Right lobe of liver (tissue), 6 donors: ENCODE data around the gene PAX6. TPM values are rescaled to one million over a fixed set of nuclear protein-coding genes. Genes with fewer than 3 reads are reported as not detected.

Experiments used
- ATAC-seq, 4 donors: fragments of 200-7000 bp; cut with Tn5 transposase; one replicate each; pipeline ENCODE4 v1.9.1; 2020; ENCODE audit warnings: mild to moderate bottlenecking in 4 of 4, moderate library complexity in 4 of 4
- DNase-seq, 3 donors: peaks; one replicate each; pipeline ENCODE4 v3.0.0-alpha.2; 2020
- H3K27ac ChIP-seq, 3 donors: fragments of 200-600 bp; one replicate each; pipeline ENCODE4 v1.8.0; 2022
- H3K27me3 ChIP-seq, 2 donors: fragments of 200-600 bp; one replicate each; pipeline ENCODE4 v1.8.0; 2022
- H3K36me3 ChIP-seq, 4 donors: fragments of 200-600 bp; sonication (generic) in 1 of 4; one replicate each; pipeline versions ENCODE4 v1.5.1 to v1.8.0; 2017 to 2022; ENCODE audit warnings: control low read depth in 1 of 4
- H3K4me1 ChIP-seq, 4 donors: fragments of 200-600 bp; sonication (generic) in 1 of 4; one replicate each; pipeline versions ENCODE4 v1.5.1 to v1.8.0; 2017 to 2022; ENCODE audit warnings: control low read depth in 1 of 4
- H3K4me3 ChIP-seq, 3 donors: fragments of 200-600 bp; one replicate each; pipeline ENCODE4 v1.8.0; 2022
- H3K9me3 ChIP-seq, 4 donors: fragments of 200-600 bp; sonication (generic) in 1 of 4; one replicate each; pipeline versions ENCODE4 v1.5.1 to v1.8.0; 2017 to 2022; ENCODE audit warnings: control low read depth in 1 of 4
- POLR2A ChIP-seq: fragments of 450-650 bp; IDR thresholded peaks from one replicate; pipeline ENCODE4 v1.6.1; 2017; ENCODE audit warnings: antibody characterized with exemption, mild to moderate bottlenecking
- WGBS: methylation state at CpG from one replicate; pipeline ENCODE4 v1.1.6; 2018; ENCODE audit warnings: low coverage, low lambda C conversion rate; ENCODE audit not compliant: insufficient coverage; ENCODE audit errors: missing lambda C conversion rate; 5-methylcytosine and 5-hydroxymethylcytosine counted together
- intact Hi-C, 2 donors: fragments of 100-400 bp; cut with DNase I; formaldehyde crosslinking; loops; one replicate each; pipeline versions ENCODE4 v1.11.2 to v1.14.1; 2022
- total RNA-seq, 6 experiments: library from RNA; depleted of rRNA in 2 of 6; stranded (reverse); fragments of >200 nt in 2 of 6; fragmentation: NEBNext Ultra II Directional in 3 of 6; extraction: Animal tissue kit (Norgen Biotek cat#: 25700) in 3 of 6; gene quantifications; one replicate each; pipeline versions ENCODE4 v1.1.0 to v1.2.4, GENCODE V29; 2016 to 2023
- TF ChIP-seq, protein P1 (sequence below), 4 donors: fragments of 200-600 bp in 3 of 4; fragments of 450-650 bp in 1 of 4; IDR thresholded peaks; one replicate each; pipeline versions ENCODE4 v1.5.1 to v1.8.0; 2016 to 2022; ENCODE audit warnings: antibody characterized with exemption in 4 of 4, mild to moderate bottlenecking in 2 of 4
- donor health status: DM: no; HTN: yes; CAD: no.
- donor health status: DM: no; HTN: no; CAD: no.
- donor health status: DM: no; HTN: no; CAD: no.
- donor health status: DM: no; HTN: yes; CAD: no.
- donor health status: DM: no; HTN: yes; CAD: no.

PAX6 gene
- total RNA-seq, 6 experiments from 2014 or later, result not detected

DNA sequence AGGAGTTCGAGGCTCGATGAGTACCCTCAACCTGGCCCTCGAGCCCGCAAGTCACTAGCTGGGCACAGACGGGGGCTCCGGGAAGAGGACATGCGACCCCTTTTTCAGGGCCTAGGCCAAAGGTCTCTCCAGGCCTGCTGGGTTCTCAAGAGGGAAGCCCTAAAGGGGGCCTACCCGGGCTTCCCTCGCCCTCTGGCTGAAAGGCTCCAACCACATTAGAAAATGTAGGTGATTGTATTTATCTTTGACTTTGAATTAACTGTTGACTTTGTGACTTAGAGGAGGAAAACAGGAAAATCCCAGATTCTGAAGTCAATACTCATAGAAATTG is 7.3 kb upstream of the PAX6 start:
- no peak overlapping the region for H3K27ac ChIP-seq
- intact Hi-C loops, result no loop called here
- H3K4me1 ChIP-seq, result peaks cover 0 to 25% (median 7%) of the 10 kb centered on the region in 4 donors

DNA sequence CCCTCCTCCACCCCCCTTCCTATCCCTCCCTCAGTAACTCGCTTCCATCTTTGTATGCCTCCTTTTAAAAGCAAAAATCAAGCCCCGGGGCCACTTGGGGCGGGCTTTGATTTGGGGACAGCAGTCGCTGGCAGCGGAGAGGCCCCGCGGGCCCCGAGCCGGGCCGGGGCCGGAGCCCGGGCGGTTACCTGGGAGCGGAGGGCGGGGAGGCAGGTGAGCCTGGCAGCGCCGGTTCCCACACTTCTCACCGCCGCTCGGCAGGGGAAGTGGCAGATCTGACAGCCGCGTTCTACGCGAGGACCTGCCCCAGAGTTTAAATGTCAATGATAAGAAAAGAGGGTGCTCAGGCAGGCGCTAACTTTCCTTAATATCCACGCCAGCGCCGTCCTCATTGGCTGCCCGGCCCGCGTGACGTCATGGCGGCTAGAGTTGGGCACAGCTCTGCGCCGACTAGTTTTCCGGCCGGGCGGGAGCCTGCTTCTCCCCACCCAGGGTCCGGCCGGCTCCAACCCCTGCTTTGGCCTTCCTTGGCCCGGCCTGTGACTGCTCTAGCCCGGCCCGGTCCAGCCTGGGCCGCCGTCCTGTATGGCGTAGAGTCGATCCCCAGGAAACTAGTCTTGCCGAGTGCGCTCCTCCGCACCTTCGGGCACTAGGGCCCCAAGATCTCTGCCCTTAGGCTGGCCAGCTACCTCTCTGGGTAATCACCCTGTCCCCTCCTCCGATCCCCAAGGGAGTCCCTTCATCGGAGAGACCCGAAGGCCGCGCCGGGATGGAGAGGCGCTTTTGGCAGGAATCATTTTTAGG is 6.7 kb upstream of the PAX6 start:
- H3K27ac ChIP-seq, result no peak overlapping the region
- H3K4me1 ChIP-seq, result peaks cover 0 to 30% (median 10%) of the 10 kb centered on the region in 4 donors
- DNase-seq (no peak), ATAC-seq (peak in 1 of 4 donors; percentile 8)
- H3K36me3 ChIP-seq, result no peaks in the 10 kb centered on the region
- 11% methylated on average over 37 of the region's 58 CpGs for WGBS
- H3K27me3 ChIP-seq, result peaks cover 48 to 68% of the 10 kb centered on the region in 2 donors
- H3K9me3 ChIP-seq, result no peaks in the 10 kb centered on the region
- intact Hi-C loops, result no loop called here
- no peak overlapping the region for H3K4me3 ChIP-seq
- no peak for TF ChIP-seq POLR2A
- TF ChIP-seq, protein P1, sequence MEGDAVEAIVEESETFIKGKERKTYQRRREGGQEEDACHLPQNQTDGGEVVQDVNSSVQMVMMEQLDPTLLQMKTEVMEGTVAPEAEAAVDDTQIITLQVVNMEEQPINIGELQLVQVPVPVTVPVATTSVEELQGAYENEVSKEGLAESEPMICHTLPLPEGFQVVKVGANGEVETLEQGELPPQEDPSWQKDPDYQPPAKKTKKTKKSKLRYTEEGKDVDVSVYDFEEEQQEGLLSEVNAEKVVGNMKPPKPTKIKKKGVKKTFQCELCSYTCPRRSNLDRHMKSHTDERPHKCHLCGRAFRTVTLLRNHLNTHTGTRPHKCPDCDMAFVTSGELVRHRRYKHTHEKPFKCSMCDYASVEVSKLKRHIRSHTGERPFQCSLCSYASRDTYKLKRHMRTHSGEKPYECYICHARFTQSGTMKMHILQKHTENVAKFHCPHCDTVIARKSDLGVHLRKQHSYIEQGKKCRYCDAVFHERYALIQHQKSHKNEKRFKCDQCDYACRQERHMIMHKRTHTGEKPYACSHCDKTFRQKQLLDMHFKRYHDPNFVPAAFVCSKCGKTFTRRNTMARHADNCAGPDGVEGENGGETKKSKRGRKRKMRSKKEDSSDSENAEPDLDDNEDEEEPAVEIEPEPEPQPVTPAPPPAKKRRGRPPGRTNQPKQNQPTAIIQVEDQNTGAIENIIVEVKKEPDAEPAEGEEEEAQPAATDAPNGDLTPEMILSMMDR (IDR thresholded peaks at IDR 0.05), result no peak

More for the DNA sequence above, 7.3 kb upstream of the PAX6 start:
- no peaks in the 10 kb centered on the region for H3K36me3 ChIP-seq
- no peak for TF ChIP-seq POLR2A
- TF ChIP-seq, protein P1 (IDR thresholded peaks at IDR 0.05), result no peak
- 0% methylated on average over 9 of the region's 9 CpGs for WGBS
- DNase-seq (no peak), ATAC-seq (no peak)
- no peak overlapping the region for H3K4me3 ChIP-seq
- H3K9me3 ChIP-seq, result no peaks in the 10 kb centered on the region
- H3K27me3 ChIP-seq, result peaks cover 49 to 71% of the 10 kb centered on the region in 2 donors

DNA sequence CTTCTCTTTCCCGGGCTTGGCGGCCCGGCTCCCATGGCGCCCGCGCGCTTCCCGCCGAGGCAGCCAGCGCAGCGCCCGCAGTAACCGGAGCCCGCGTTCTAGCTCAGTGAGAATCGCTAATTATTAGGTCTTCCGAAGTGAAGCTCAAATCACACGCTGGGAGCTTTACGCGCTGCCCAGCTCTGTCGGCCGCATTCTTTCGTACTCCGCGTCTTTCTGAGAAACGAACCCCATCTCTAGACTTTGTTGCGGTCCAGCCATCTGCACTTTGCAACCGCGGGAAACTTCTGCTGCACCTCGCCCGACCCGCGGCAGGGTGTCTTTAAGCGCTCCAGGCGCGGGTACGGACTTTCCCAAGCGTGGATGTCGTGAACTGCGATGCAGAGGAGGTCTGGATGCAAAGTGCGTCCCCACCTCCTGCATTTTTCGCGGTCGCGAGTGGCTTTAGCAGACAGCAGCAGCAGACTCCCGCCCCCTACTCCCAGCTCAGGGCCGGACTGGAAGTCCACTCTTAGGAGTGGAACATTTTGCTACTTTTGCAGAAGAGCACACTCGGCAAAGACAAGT is 6.0 kb upstream of the PAX6 start:
- no peak overlapping the region for H3K27ac ChIP-seq
- TF ChIP-seq, protein P1 (IDR thresholded peaks at IDR 0.05), result no peak
- TF ChIP-seq POLR2A, result no peak
- no peak overlapping the region for H3K4me3 ChIP-seq
- no peak for DNase-seq
- intact Hi-C loops, result no loop called here
- peaks cover 47 to 68% of the 10 kb centered on the region in 2 donors for H3K27me3 ChIP-seq
- peaks cover 0 to 35% (median 12%) of the 10 kb centered on the region in 4 donors for H3K4me1 ChIP-seq
- no peaks in the 10 kb centered on the region for H3K9me3 ChIP-seq
- ATAC-seq, result no peak
- 0% methylated on average over 6 of the region's 48 CpGs for WGBS
- H3K36me3 ChIP-seq, result no peaks in the 10 kb centered on the region

DNA sequence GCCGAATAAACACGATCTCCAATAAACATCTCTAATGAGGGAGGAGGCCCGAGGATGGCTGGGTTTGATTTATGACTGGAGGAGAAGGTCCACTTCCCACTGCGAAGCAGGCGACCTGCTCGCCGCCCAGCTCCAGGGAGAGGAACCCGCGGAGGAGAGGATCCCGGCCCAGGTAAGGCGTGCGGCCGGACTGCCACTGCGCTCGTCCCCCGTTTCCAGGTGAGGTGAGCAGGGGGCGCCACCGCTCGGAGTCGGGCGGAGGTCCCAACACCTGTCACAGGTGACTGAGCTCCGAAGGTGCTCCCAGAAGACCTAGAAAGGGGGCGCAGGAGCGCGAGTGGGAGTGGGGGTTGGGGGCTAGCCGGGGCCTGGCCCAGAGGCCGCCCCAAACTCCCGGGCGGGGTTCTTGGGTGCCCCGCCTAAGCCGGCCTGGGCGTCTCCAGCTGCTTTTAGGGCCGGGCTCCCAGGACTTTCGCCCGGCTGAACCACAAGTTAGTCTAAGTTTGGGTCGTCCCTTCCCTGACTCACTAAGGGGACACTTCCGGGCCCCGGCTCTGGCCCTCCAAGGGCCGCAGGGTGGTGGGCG is 5.4 kb upstream of the PAX6 start:
- Histone ChIP-seq H3K9me3 (no peaks in the 10 kb centered on the region), H3K4me3 (no peak overlapping the region), H3K27ac (no peak overlapping the region), H3K27me3 (peaks cover 47 to 70% of the 10 kb centered on the region in 2 donors), H3K4me1 (peaks cover 0 to 38% (median 12%) of the 10 kb centered on the region in 4 donors), H3K36me3 (no peaks in the 10 kb centered on the region)
- intact Hi-C loops, result no loop called here
- TF ChIP-seq POLR2A, result no peak
- TF ChIP-seq, protein P1 (IDR thresholded peaks at IDR 0.05), result no peak
- ATAC-seq, result no peak
- no peak for DNase-seq
- WGBS, result no CpG with 5 or more reads among the region's 40 CpGs
